Right lobe of liver (tissue), 4 donors: ENCODE results near the gene FLNB.

ENCODE experiments used
- CTCF ChIP-seq, 4 donors: fragments of 200-600 bp in 3 of 4; fragments of 450-650 bp in 1 of 4; IDR thresholded peaks; one replicate each; pipeline versions ENCODE4 v1.5.1 to v1.8.0; 2016 to 2022; ENCODE audit warnings: antibody characterized with exemption in 4 of 4, mild to moderate bottlenecking in 2 of 4
- POLR2A ChIP-seq: fragments of 450-650 bp; IDR thresholded peaks from one replicate; pipeline ENCODE4 v1.6.1; 2017; ENCODE audit warnings: antibody characterized with exemption, mild to moderate bottlenecking
- donor health status: DM: no; HTN: no; CAD: no.
- donor health status: DM: no; HTN: no; CAD: no.
- donor health status: DM: no; HTN: yes; CAD: no.

GRCh38 chr3:58073301-58074108 is 65.3 kb downstream of the FLNB start:
- no peak for TF ChIP-seq CTCF (IDR thresholded peaks at IDR 0.05)
- TF ChIP-seq POLR2A: no peak
